ENCODE data around the gene SPATS2.
"Not testable (repeated sequence)": the region's sequence is repeated elsewhere in the genome, so short reads cannot be mapped to it uniquely, and the experiment has no call there.

The SPATS2 gene

DNA sequence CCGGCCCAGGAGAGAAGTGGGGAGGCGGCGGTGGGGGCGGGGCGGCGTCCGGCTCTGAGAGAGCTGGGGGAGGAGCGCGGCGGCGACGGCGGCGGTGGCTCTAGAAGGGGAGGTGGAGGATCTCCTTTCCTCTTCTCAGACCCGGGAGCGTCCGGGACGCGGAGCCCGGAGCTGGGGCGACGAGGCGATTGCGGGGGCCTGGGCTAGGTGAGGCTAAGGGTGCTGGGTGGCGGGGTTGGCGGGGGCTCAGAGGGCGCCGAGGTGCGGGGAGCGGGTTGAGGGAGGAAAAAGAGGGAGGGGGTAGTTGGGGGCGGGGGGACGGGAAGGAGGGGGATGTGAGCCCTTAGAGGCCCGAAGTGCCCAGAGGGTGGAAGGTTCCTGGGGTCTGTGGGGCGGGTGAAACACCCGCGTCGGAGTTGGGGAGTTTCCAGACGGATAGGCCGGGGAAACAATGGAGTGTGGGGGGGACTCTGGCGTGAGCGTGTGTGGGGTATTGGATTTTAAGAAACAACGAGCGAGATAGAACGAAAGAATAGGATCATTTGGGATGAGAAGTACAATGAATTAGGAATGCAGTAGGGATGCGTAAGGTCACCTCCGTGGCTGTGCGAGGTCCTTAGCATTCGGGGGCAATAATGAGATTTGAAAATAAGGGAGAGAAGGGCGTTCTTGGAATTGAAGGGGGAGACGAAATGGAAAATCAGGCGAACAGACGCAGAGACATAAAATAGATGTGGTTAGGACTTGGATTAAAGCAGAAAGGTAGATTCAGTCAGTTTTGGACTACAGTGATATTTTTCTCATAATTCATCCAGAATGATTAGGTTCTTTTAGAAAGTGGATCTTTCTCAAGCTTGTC lies at the start of gene SPATS2:
Gene SPATS2 (plus strand): TSS at position 82 of the 859 bp plus-strand sequence. CDS start 93,551 bp downstream, outside the sequence.
- intact Hi-C loops (cut with DNase I) = no loop called here
- DNase-seq = peak in 17 of 42 donors; percentile 8 to 65 (median 31)

- intact Hi-C loops (cut with DNase I); DNase-seq: not testable (repeated sequence)
Measured at GRCh38 chr12:49320411-49321103, 46.7 kb upstream of the SPATS2 start.

GRCh38 chr12:49322367-49322707 lies 44.9 kb upstream of the SPATS2 start:
- intact Hi-C loops (cut with DNase I) = no loop called here
- no peak for DNase-seq

GRCh38 chr12:49322708-49323523 lies 44.3 kb upstream of the SPATS2 start, which contains the start of gene TROAP:
Gene TROAP, plus strand, starts transcription at chr12:49323255. Its CDS starts 354 bp downstream, at chr12:49323609.
- intact Hi-C loops (cut with DNase I) = no loop called here
- DNase-seq = peak; percentile 91 to 99 (median 98)

- peak in 1 of 42 donors; percentile 24 for DNase-seq
- intact Hi-C loops (cut with DNase I) = no loop called here
Measured at GRCh38 chr12:49323524-49324097, 43.7 kb upstream of the SPATS2 start.

GRCh38 chr12:49325606-49326005 lies 41.7 kb upstream of the SPATS2 start:
- DNase-seq = peak in 1 of 42 donors; percentile 13
- intact Hi-C loops (cut with DNase I) = no loop called here

DNA sequence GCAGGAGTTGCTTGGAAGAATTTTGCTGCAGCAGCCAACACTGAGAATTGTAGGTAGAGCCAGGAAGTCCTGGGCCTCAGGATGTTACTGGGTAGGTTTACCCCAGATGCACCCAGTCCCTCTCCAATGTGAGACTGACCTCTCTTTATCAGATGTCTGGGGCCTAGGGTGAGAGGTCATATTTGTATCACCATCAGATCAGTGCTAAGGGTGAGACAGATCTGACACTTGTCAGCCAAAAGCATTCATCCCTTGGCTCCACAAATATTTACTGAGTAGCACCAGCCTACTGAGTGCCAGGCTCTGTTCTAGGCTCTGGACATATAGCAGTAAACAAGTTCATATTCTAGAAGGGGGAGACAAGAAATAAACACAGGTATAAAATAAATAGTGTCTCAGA lies 39.9 kb upstream of the SPATS2 start:
- peak in 1 of 42 donors; percentile 9 for DNase-seq

GRCh38 chr12:49327887-49328286 lies 39.4 kb upstream of the SPATS2 start:
- no peak for DNase-seq
- intact Hi-C loops (cut with DNase I) = no loop called here

More for the DNA sequence above, 39.9 kb upstream of the SPATS2 start:
- intact Hi-C loops (cut with DNase I) = no loop called here

DNA sequence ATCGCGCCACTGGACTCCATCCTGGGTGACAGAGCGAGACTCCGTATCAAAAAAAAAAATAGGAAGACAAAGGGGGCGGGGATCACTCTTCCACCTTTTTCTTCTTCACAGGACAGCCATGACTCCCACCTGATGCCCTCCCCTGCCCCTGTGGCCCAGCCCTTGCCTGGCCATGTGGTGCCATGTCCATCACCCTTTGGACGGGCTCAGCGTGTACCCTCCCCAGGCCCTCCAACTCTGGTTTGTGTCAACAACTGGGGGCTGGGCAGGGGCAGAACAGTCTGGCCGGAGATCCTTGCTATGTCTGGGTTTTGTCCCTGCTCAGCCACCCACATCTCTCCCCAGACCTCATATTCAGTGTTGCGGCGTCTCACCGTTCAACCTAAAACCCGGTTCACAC lies 38.4 kb upstream of the SPATS2 start:
- peak in 1 of 42 donors; percentile 7 for DNase-seq
- intact Hi-C loops (cut with DNase I) = no loop called here

- peak in 1 of 42 donors; percentile 5 for DNase-seq
- intact Hi-C loops (cut with DNase I) = no loop called here
Measured at GRCh38 chr12:49330032-49330619, 37.1 kb upstream of the SPATS2 start.

DNA sequence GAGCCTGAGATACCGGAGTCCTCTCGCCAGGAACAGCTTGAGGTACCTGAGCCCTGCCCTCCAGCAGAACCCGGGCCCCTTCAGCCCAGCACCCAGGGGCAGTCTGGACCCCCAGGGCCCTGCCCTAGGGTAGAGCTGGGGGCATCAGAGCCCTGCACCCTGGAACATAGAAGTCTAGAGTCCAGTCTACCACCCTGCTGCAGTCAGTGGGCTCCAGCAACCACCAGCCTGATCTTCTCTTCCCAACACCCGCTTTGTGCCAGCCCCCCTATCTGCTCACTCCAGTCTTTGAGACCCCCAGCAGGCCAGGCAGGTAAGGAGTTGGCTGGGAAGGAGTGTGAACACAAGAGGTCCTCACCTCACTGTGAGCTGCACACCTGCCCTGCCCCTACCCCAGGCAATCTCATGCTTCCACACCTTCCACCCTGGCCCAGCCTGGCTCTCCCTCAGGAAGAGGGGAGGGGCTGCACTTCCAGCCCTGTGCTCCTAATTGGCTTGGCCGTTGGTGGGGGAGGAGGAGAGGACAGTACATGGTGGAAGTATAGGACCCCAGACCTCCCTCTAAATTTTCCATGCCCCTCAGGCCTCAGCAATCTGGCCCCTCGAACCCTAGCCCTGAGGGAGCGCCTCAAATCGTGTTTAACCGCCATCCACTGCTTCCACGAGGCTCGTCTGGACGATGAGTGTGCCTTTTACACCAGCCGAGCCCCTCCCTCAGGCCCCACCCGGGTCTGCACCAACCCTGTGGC lies 36.5 kb upstream of the SPATS2 start:
- peak in 2 of 42 donors; percentile 12 to 22 for DNase-seq
- intact Hi-C loops (cut with DNase I) = no loop called here

GRCh38 chr12:49331380-49332222 lies 35.7 kb upstream of the SPATS2 start:
- intact Hi-C loops (cut with DNase I) = no loop called here
- DNase-seq = peak in 41 of 42 donors; percentile 33 to 89 (median 70)

DNA sequence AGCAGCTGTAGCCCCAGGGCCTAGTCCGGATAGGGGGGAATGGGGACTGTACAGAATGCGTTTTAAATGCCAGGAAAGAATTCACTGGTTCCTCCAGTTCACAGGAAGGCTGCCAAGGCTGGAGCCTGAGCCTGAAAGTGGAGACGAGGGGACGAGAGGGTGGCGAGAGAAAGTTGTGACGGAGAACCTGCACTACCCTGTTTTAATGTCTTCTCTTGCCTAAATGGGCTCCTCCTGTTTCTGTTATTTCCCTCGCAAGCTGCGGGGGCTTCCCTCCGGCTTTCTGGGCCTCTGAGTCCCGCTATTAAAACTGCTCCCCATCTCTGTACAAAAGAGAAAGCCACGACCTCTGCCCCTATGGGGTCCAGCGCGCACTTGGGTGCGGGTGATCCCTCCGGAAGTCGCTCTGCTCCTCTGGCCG lies 34.8 kb upstream of the SPATS2 start:
- no peak for DNase-seq
- intact Hi-C loops (cut with DNase I) = no loop called here

GRCh38 chr12:49332891-49333371 lies 34.3 kb upstream of the SPATS2 start:
- intact Hi-C loops (cut with DNase I) = no loop called here
- peak in 1 of 42 donors; percentile 25 for DNase-seq

DNA sequence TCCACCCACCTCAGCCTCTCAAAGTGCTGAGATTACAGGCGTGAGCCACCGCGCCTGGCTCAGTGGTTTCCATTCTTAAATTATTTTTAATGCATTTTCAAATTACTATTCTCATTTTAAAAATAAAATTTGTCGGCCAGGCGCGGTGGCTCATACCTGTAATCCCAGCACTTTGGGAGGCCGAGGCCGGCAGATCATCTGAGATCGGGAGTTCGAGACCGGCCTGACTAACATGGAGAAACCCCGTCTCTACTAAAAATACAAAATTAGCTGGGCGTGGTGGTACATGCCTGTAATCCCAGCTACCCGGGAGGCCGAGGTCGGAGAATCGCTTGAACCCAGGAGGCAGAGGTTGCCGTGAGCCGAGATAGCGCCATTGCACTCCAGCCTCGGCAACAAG lies 33.5 kb upstream of the SPATS2 start:
- peak in 1 of 42 donors; percentile 21 for DNase-seq
- intact Hi-C loops (cut with DNase I) = not testable (repeated sequence)

- intact Hi-C loops (cut with DNase I) = no loop called here
- no peak for DNase-seq
Measured at GRCh38 chr12:49334226-49334625, 33.0 kb upstream of the SPATS2 start.

DNA sequence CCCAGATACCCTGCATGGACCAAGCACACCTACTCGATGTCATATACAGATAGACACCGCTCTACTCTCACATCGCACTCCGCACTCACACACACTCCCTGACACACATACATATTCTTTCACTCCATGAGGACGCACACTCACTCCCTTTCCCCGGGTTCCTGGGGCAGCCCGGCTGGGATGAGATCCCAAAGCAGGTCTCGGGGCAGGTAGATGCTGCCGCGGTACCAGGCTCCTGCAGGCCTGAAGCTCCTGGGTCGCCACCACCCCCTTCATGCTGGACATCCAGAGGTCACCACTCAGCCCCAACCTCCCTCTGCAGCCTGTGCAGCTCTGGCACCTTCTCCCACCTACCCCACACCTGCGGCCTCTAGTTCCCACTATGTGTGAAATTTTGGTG lies 32.6 kb upstream of the SPATS2 start:
- DNase-seq = no peak
- intact Hi-C loops (cut with DNase I) = no loop called here

Measured in head of caudate nucleus (tissue), 42 donors.